Left kidney (tissue), 2 donors: ENCODE results near the gene ARL14EP. TPM values are rescaled to one million over a fixed set of nuclear protein-coding genes. Genes with fewer than 3 reads are reported as not detected.

Source experiments
- DNase-seq: peaks from one replicate; pipeline ENCODE4 v3.0.0-alpha.2; 2013
- polyA plus RNA-seq: library from polyadenylated mRNA; unstranded; fragments of 120-200 nt; gene quantifications from one replicate; pipeline ENCODE4 v1.2.1, GENCODE V29; 2013; ENCODE audit not compliant: insufficient read length

ARL14EP gene
- polyA plus RNA-seq, 1 donor, result 58.2 TPM

DNA sequence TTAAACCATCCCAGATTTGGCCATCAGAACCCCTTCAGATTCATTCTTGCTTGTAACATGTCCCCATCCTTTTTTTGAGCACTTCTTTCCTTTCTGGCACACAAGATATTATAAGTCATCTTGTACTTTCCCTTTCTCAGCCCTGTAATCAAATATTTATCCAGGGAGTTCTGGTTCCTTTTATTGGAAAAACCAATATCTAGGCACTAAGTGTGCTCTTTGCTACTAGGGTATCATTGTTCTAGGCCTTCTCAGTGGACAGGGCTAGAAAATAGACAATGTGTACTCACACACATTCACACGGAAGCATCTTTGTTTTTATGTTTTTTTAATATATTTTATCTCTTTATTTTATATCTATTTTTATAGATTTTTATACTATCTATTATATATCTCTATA, 47.3 kb downstream of the ARL14EP start:
- no peak for DNase-seq

DNA sequence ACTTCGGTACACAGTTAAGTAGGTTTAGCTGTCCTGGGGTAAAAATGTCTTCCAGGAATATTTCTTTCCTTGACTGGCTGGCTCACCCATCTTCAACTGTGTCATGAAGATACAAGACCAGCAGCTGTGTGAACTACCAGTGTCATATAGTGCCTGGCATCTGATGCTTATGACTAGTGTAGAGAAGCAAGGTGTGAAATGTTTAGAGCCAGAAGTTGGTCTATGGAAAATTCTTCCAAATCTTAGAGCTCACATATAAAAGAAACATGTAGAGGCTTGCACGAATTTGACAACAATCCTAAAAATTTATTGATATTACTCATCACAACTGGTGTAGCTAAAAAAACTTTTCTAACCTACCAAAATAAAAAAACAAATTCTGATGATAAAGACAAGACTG, 54.4 kb downstream of the ARL14EP start:
- no peak for DNase-seq

DNA sequence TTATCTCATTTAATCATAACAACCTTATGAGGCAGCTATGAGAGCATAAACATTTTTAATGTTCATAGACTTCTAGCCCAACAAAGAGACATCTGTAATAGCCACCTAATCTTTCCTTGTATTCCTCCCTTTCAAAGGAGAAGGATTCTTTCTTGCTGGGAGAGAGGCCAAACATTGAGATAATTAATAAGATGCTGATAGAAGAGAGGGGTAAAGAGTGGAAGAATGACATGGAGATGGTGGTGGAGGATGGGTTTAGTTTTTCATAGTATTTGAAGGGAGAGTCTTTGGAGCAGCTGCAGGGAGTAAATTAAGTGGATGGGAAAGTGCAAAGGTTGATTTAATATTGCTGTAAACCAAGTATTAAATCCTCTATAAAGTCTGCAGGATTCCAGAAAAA, 57.9 kb downstream of the ARL14EP start:
- DNase-seq, result no peak

DNA sequence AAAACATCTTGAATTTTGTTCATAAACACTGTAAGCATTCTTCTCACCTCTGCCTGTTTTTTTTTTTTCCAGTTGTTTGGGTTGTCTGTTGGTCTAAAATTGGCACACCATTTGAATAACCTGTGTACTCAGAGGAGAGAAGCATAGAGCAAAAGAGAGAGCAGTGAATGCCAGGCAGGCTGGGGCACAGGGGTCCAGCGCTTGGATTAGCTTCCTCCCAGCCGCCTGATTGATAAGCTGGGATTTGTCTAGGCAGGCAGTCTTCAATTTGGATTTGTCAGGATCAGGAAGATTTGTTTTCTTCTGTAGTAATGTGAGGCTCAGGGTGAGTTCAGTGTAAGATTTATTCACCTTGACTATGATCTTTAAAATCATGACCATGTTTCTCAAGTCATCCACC, 59.0 kb downstream of the ARL14EP start:
- DNase-seq, result no peak

Other genes starting within 250 kb of the ARL14EP start
- not detected for gene FSHB, start 92.1 kb upstream of the ARL14EP start, polyA plus RNA-seq